T-helper 1 cell treated with Interleukin-12 subunit alpha and Interleukin-12 subunit beta and Interleukin-4 antibody, amounts not matched to agents 30 μg/mL and 1 μg/mL, for 36 hours (primary cell): ENCODE data around the gene BHMT.
A peak's percentile ranks its signal among the peaks of the same experiment; 100 is the strongest.
"Not testable (repeated sequence)": the region's sequence is repeated elsewhere in the genome, so short reads cannot be mapped to it uniquely, and the experiment has no call there.

ENCODE experiments used
- H3K27ac Mint-ChIP-seq: one replicate; pipeline ENCODE4 v1.8.0; 2021; ENCODE audit warnings: mild to moderate bottlenecking, mixed read lengths
- H3K27me3 Mint-ChIP-seq: one replicate; pipeline ENCODE4 v1.8.0; 2021; ENCODE audit warnings: low read depth, mixed read lengths
- H3K36me3 Mint-ChIP-seq: one replicate; pipeline ENCODE4 v1.8.0; 2021; ENCODE audit warnings: low read depth, mixed read lengths
- H3K4me1 Mint-ChIP-seq: one replicate; pipeline ENCODE4 v1.8.0; 2021; ENCODE audit warnings: low read depth, mixed read lengths
- H3K4me3 Mint-ChIP-seq: one replicate; pipeline ENCODE4 v1.8.0; 2021; ENCODE audit warnings: mild to moderate bottlenecking, moderate library complexity, mixed read lengths
- H3K9me3 Mint-ChIP-seq: one replicate; pipeline ENCODE4 v1.8.0; 2021; ENCODE audit warnings: mixed read lengths

Gene BHMT

DNA sequence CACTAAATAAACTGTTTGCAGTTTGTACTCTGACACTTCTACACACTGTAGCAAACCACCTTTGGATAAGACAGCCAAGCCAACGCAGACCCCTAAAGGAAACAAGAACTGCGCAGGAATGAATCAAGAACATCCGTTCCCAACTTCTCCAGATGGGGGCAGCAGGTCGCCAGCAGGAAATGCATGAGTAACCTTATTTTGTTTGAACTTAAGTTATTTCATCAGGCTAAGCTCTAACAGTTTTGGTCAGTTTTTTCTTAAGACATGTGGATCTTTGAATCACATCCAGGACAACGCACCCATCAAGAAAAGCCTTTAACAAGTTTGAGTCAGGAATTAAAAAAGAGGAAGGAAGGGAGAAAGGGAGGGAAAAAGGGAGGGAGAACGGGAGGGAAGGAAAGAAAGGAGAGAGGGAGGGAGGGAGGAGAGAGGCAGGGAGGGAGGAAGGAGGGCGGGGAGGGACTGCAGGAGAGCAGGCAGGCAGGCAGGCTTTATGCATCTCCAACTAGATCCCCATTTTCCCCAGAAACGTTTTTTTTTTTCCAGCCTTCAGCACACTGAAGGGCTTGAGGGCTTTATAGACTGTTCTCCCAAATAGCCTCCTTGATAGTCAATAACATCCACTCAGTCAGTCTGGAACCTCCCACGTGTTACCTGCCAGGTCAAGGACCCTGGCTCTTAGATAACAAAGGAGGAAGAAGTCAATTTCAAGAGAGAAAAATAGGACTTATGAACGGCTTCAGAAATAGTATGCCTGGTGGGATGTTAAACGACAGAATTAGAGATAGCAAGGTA is 22.2 kb downstream of the BHMT start:
- Mint-ChIP-seq H3K36me3 (no peaks in the 10 kb centered on the region), H3K27ac (peak overlapping the region; percentile 67)

DNA sequence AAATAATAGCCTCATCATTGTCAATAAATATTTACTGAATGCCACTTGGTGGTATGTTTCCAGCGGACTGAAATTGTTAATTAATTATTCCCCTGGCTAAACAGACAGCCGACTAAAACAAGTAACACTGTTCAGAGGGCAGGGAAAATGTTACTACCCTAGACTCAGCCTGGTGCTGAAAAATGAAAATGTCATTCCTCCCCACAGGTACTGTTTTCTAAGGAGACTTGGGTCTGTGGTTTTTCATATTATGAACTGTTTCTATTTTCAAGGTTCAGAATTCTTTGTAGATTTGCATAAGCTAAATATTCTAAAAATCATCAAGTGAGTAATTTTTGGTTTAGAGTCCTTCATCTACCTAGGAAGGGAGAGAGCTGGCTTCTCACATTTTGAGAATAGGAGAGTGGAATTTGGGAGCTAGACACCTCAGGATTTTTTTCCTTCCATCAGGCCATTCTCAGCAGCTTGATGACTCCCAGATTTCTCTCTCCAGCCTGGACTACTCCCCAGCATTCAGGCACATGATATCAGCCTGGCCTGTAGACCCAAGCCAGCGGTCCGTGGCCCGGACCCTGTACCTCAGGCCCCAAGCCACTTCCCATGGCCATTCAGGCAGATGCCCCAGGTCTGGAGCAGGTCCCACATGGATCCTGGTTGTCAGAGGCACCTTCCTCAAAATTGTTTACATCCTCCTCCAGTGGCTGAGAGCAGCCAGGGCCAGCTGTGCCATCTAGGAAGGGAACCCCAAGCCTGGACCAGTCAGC is 24.4 kb downstream of the BHMT start:
- H3K4me1 Mint-ChIP-seq: peaks cover 8% of the 10 kb centered on the region
- H3K36me3 Mint-ChIP-seq: no peaks in the 10 kb centered on the region
- no peak overlapping the region for H3K27ac Mint-ChIP-seq
- peaks cover 4% of the 10 kb centered on the region for H3K27me3 Mint-ChIP-seq
- H3K4me3 Mint-ChIP-seq: no peak overlapping the region
- no peaks in the 10 kb centered on the region for H3K9me3 Mint-ChIP-seq

More for the DNA sequence above, 22.2 kb downstream of the BHMT start:
- Mint-ChIP-seq H3K4me3 (peak overlapping the region; percentile 66), H3K27me3 (peaks cover 4% of the 10 kb centered on the region), H3K4me1 (peaks cover 8% of the 10 kb centered on the region), H3K9me3 (no peaks in the 10 kb centered on the region)

DNA sequence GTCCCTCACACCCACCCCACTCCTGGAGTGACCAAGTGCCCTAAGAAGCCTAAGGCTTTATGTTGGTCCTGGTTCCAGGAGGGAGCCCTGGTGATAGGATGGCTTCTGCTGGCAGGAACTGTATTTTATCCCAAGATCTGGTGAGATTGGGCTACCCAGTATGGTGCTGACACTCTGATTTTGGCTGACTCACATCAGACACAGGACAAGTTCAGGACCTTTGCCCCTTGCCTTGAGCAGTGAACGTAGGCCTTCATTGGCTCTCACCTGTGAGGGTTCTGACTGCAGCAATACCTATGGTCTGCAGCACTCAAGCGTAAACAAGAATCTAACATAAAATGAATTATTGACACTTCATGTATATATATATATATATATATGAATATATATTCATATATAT is 25.0 kb downstream of the BHMT start:
- H3K4me1 Mint-ChIP-seq: peaks cover 8% of the 10 kb centered on the region
- peaks cover 4% of the 10 kb centered on the region for H3K27me3 Mint-ChIP-seq
- no peak overlapping the region for H3K27ac Mint-ChIP-seq
- no peaks in the 10 kb centered on the region for H3K9me3 Mint-ChIP-seq
- H3K4me3 Mint-ChIP-seq: no peak overlapping the region
- no peaks in the 10 kb centered on the region for H3K36me3 Mint-ChIP-seq

DNA sequence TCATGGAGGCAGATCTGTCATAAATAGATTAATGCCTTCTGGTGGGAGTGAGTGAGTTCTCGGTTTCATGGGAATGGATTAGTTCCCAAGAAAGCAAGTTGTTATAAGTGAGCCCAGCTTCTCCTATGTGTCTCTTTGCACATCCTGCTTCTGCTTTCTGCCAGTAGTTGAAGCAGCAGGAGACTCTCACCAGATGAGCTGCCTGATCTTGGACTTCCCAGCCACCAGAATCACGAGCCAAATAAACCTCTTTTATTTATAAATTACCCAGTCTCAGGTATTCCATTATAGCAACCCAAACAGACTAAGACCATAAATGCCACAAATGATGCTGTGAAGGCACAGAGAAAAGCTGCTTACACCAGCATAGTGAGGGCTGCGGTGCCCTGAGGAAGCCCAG is 28.9 kb downstream of the BHMT start:
- no peaks in the 10 kb centered on the region for H3K9me3 Mint-ChIP-seq
- no peak overlapping the region for H3K27ac Mint-ChIP-seq
- H3K27me3 Mint-ChIP-seq: peaks cover 3% of the 10 kb centered on the region
- H3K4me1 Mint-ChIP-seq: no peaks in the 10 kb centered on the region
- no peaks in the 10 kb centered on the region for H3K36me3 Mint-ChIP-seq
- H3K4me3 Mint-ChIP-seq: no peak overlapping the region

DNA sequence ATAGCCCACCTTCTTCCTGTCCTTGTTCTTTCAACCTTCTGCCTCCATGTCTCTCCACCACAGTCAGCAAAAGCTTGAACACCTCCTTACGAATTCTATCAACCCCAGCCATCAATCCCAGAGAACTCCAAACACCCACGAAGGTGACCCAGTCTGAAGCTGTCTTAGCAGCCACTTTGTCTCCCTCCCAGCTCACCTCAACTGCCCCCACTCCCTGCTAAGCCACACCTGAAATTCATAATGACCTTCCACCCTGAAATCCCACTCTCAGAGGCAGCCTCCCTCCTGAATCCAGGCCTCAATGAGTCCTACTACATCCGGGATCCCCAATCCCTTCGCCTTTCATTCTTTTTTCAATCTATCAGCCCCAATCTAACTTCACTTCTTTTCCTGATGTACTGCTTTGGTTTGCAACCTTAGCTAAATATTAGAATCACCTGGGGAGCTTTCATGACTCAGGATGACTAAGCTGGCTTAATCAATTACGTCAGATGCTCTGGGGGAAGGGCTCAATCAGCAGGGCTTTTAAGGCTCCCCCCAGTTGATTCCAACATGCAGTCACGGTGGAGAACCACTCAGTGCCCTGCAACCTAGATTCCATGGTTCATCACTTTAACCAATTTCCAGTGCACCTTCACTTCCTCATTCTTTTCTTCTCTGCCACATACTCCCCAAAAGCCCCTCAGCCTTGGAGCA is 32.2 kb downstream of the BHMT start:
- Mint-ChIP-seq H3K27ac (no peak overlapping the region), H3K36me3 (no peaks in the 10 kb centered on the region), H3K4me3 (no peak overlapping the region), H3K9me3 (no peaks in the 10 kb centered on the region), H3K27me3 (peaks cover 7% of the 10 kb centered on the region), H3K4me1 (no peaks in the 10 kb centered on the region)

DNA sequence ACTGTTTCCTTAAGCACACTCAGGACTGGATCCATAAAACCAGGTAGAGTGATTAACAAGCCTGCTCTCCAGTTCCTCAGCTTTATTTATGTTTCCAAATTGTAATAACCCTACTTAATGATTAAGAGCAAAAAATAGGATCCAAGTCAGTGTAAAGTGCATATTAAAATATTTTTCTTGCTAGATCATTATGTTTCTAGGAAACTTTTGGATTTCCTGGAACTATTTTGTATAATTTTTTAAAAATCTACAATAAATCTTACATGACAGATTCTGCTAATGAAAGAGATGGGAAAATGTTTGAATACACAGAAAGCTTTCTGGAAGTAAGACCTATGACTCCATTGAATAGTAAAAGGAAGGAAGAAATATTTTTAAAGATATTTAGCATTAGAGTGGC is 35.5 kb downstream of the BHMT start:
- H3K27me3 Mint-ChIP-seq: peaks cover 7% of the 10 kb centered on the region
- H3K27ac Mint-ChIP-seq: no peak overlapping the region
- no peaks in the 10 kb centered on the region for H3K4me1 Mint-ChIP-seq
- no peaks in the 10 kb centered on the region for H3K9me3 Mint-ChIP-seq
- no peaks in the 10 kb centered on the region for H3K36me3 Mint-ChIP-seq
- no peak overlapping the region for H3K4me3 Mint-ChIP-seq

DNA sequence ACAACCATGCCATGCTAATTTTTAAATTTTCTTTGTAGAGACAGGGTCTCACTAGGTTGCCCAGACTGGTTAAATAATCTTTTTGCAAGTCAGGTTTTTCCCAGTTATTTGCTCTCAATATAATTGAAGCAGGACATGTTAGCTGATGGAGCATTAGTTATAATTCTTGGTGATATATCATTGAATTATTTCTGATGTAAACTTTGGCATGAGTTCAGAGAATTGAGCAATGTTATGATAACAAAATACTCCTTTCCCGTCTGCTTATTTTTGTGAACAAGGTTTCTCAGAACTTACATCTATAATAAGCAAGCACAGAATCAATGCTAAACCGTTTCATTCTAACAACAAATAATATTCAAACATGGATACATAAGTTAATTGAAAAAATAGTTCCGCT is 37.8 kb downstream of the BHMT start:
- no peak overlapping the region for H3K4me3 Mint-ChIP-seq
- H3K27ac Mint-ChIP-seq: no peak overlapping the region
- no peaks in the 10 kb centered on the region for H3K4me1 Mint-ChIP-seq
- H3K27me3 Mint-ChIP-seq: peaks cover 7% of the 10 kb centered on the region
- no peaks in the 10 kb centered on the region for H3K36me3 Mint-ChIP-seq
- no peaks in the 10 kb centered on the region for H3K9me3 Mint-ChIP-seq

DNA sequence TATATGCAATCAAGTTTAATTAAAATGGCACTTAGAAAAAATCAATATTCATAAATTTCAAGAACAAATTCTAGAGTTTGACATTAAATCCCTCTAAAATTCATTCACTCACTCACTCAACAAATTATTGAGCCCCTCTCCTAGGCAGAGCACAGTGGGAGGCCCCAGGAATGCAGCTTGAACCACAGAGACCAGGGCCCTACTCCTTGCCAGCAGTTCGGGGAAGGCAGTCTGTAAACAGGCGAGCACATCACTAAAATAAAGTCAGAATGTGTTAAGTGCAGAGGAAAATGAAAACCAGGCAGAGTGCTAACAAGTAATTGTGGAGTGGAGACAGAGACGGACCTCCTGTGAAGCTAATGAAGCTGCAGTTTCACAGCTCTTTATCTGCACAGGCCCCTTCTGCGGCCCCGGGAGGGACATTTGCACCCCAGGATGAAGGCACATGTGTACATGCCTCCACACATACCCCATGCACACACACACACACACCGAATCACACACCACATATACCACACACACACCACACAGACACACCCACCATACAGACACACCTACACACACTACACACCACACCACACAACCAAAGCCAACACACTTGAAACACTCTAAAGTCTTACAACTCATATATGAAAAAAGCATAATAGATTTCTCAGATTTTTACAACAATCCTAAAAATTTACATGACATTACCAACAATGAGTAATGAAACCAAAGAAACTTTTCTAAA is 40.5 kb downstream of the BHMT start:
- no peaks in the 10 kb centered on the region for H3K4me1 Mint-ChIP-seq
- peaks cover 3% of the 10 kb centered on the region for H3K27me3 Mint-ChIP-seq
- H3K36me3 Mint-ChIP-seq: no peaks in the 10 kb centered on the region
- H3K27ac Mint-ChIP-seq: no peak overlapping the region
- no peak overlapping the region for H3K4me3 Mint-ChIP-seq
- no peaks in the 10 kb centered on the region for H3K9me3 Mint-ChIP-seq

DNA sequence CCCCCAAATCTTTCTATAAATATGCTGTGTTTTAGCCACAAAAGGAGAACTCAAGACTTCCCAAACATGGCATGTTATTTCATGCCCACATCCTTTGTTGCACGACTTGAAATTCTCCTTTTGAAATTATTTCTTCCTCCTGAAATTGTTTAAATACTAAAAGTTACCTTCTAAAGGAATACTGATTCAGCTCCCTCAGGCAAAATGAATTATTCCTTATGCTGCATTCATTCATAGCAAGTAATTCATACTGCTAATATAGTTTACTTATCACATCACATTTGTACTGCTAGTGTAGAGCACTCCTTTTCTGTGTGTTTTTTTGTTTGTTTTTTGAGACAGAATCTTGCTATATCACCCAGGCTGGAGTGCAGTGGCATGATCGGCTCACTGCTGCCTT is 45.7 kb downstream of the BHMT start:
- no peaks in the 10 kb centered on the region for H3K9me3 Mint-ChIP-seq
- no peaks in the 10 kb centered on the region for H3K4me1 Mint-ChIP-seq
- H3K36me3 Mint-ChIP-seq: no peaks in the 10 kb centered on the region
- no peak overlapping the region for H3K27ac Mint-ChIP-seq
- H3K4me3 Mint-ChIP-seq: no peak overlapping the region
- H3K27me3 Mint-ChIP-seq: peaks cover 3% of the 10 kb centered on the region

DNA sequence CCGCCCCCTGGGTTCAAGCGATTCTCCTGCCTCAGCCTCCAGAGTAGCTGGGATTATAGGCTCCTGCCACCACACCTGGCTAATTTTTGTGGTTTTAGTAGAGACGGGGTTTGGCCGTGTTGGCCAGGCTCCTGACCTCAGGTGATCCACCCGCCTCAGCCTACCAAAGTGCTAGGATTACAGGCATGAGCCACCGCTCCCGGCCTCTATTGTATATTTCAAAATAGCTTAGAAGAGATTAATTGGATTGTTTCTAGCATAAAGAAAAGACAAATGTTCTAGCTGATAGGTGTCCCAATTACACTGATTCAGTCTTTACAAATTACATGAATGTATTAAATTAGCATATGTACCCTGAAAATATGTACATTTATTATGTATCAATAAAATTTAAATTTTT is 50.0 kb downstream of the BHMT start:
- H3K36me3 Mint-ChIP-seq, H3K9me3 Mint-ChIP-seq: not testable (repeated sequence)

DNA sequence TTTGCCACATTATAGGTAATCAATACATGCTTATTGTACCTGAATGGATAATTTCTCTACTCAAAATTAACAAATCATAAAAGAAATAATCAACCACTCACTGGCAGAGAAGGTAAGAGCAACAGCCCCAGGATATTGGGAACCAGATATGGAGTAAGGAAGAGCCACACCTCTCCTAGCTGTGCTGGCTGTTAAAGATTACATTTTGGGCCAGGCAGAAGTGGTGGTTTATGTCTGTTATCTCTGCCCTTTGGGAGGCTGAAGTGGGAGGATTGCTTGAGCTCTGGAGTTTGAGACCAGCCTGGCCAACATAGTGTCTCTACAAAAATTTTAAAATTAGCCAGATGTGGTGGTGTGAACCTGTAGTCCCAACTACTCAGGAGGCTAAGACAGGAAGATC is 56.4 kb downstream of the BHMT start:
- Mint-ChIP-seq H3K27ac (no peak overlapping the region), H3K27me3 (no peaks in the 10 kb centered on the region), H3K4me1 (no peaks in the 10 kb centered on the region), H3K9me3 (no peaks in the 10 kb centered on the region), H3K4me3 (no peak overlapping the region), H3K36me3 (no peaks in the 10 kb centered on the region)

More for the DNA sequence above, 50.0 kb downstream of the BHMT start:
- H3K27me3 Mint-ChIP-seq, H3K27ac Mint-ChIP-seq, H3K4me3 Mint-ChIP-seq, H3K4me1 Mint-ChIP-seq: not testable (repeated sequence)

DNA sequence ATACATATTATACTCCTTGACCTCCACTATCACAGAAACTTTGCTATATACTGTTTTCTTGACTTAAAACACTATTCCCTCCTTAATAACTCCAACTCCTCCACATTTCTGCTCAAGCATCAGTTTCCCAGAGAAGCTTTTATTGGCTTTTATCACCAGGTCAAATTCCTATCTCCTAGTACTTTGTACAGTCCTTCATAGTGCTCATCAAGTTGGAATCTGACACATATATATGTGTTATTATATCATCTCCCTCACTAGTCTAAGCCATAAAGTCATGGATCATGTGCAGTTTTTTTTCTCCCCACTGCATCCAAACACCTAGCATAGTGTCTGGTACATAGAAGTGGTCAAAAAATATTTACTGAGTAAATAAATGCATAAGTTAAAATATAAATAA is 59.1 kb downstream of the BHMT start:
- H3K27me3 Mint-ChIP-seq: no peaks in the 10 kb centered on the region
- no peak overlapping the region for H3K27ac Mint-ChIP-seq
- H3K9me3 Mint-ChIP-seq: no peaks in the 10 kb centered on the region
- no peaks in the 10 kb centered on the region for H3K4me1 Mint-ChIP-seq
- no peak overlapping the region for H3K4me3 Mint-ChIP-seq
- no peaks in the 10 kb centered on the region for H3K36me3 Mint-ChIP-seq

DNA sequence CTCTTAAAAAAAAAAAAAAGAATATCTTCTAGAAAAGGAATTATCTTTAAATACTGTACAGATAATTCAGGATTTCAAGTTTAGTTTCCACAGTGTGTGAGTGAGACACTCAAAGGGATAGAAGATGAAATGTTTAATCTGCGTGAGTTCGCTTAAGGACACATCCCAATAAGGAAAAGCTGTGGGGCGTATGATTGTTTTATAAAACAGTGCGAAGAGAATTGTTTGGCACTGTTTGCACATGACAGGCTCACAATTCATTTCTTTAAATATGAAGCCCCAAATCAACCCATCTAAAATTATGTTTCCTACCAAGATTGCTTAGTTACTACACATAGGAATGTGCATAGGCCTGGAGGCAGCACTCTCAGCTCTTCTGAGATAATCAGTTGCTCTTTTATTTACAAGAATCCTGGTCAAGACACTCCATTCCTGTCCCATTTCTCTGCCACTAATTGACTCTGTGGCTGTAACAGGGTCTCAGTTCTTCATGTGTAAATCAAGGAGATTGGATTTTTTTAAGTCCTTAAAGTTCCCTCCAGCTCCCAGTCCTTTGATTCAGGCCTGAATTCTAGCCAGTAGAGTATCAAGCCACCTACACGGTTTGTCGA is 60.1 kb downstream of the BHMT start:
- Mint-ChIP-seq H3K36me3 (no peaks in the 10 kb centered on the region), H3K4me3 (no peak overlapping the region), H3K27ac (no peak overlapping the region), H3K4me1 (no peaks in the 10 kb centered on the region), H3K27me3 (no peaks in the 10 kb centered on the region), H3K9me3 (no peaks in the 10 kb centered on the region)

DNA sequence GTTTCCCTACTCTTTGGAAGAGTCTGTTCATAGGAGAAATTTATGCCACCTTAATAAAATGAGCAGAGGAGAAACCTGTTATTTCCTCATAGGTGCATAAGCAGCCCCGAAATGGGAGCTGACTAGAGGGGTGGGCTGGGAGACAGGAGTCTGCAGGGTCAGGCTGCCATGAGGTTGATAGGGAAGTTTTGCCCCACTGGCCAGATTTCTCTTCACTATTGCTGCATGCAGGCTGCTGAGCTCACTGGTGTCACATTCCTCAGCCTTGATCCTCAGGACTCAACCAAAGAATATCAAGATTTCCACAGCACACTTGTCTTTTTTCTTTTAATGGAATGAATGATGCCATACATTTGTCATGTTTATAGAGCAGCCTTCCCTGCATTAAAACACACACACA is 60.7 kb downstream of the BHMT start:
- Mint-ChIP-seq H3K36me3 (no peaks in the 10 kb centered on the region), H3K4me1 (no peaks in the 10 kb centered on the region), H3K27me3 (no peaks in the 10 kb centered on the region), H3K27ac (no peak overlapping the region), H3K4me3 (no peak overlapping the region), H3K9me3 (no peaks in the 10 kb centered on the region)
